ENCODE results near the gene CPN2. TPM values are rescaled to one million over a fixed set of nuclear protein-coding genes. Genes with fewer than 3 reads are reported as not detected.

Gene CPN2
- total and polyA plus RNA-seq, 2 of the 13 experiments (the other 11 are each of a cell fraction or from before 2014, with no cell fraction given): 26.7 to 27.7 TPM

GRCh38 chr3:194304186-194304917 lies 46.8 kb downstream of the CPN2 start:
- POLR2A ChIA-PET: interaction anchor here (0.7 kb wide), 1 partner anchor 18 kb away, joined by 3 read pairs; no protein-coding TSS in a partner anchor
- H3K36me3 ChIP-seq (replicated peaks in 1 of 2; ENCODE audit: control insufficient read depth in 1 of 2, insufficient read depth in 2 of 2, low read length in 2 of 2): no peaks in the 10 kb centered on the region
- H3K9ac ChIP-seq (ENCODE audit: insufficient read depth, low read depth, low read length): no peak overlapping the region
- H3K27ac ChIP-seq (ENCODE audit: extremely low read length, insufficient read depth, low read length): no peak overlapping the region
- BruUV-seq (replicated peaks): no TSS peak
- H3K9me3 ChIP-seq (ENCODE audit: low read length): no peaks in the 10 kb centered on the region
- DNase-seq (ENCODE audit: low spot score) (no peak), ATAC-seq (no peak), FAIRE-seq (no peak)
- no peaks in the 10 kb centered on the region for H4K20me1 ChIP-seq (ENCODE audit: insufficient read depth, low read length)
- CTCF ChIA-PET (ENCODE audit: low intra/inter-chr PET ratio, low total read pairs): no interaction called here
- intact Hi-C loops (cut with micrococcal nuclease; ENCODE audit: unreplicated experiment): no loop called here
- H3K4me2 ChIP-seq (ENCODE audit: low read depth, low read length): no peak overlapping the region
- H3K27me3 ChIP-seq (ENCODE audit: control insufficient read depth in 1 of 2, insufficient read depth in 2 of 2, low read length in 2 of 2): peaks cover 8 to 50% of the 10 kb centered on the region in 2 experiments; a peak in 3 of 5 replicates
- WGBS (ENCODE audit: low lambda C conversion rate): 79% methylated on average over 16 of the region's 17 CpGs
- TF ChIP-seq ARID5B (CRISPR knock-in tag; IDR thresholded peaks at IDR 0.05) (no peak), ZBTB21 (CRISPR knock-in tag; IDR thresholded peaks at IDR 0.05) (no peak), ZNF629 (CRISPR knock-in tag; conservative IDR thresholded peaks at IDR 0.05) (no peak), CHCHD3 (CRISPR knock-in tag; IDR thresholded peaks at IDR 0.05) (no peak), ERF (CRISPR knock-in tag; IDR thresholded peaks at IDR 0.05) (no peak), CC2D1A (CRISPR knock-in tag; IDR thresholded peaks at IDR 0.05) (no peak), ZNF383 (CRISPR knock-in tag; IDR thresholded peaks at IDR 0.05; ENCODE audit: borderline replicate concordance) (no peak), ZNF589 (CRISPR knock-in tag; conservative IDR thresholded peaks at IDR 0.05) (no peak), ZNF282 (IDR thresholded peaks at IDR 0.05; ENCODE audit: partially characterized antibody) (no peak), ZNF251 (CRISPR knock-in tag; IDR thresholded peaks at IDR 0.05) (no peak)
- H3K4me1 ChIP-seq (ENCODE audit: insufficient read depth, low read length): peaks cover 18% of the 10 kb centered on the region
- no peaks in the 10 kb centered on the region for H3K79me2 ChIP-seq (ENCODE audit: insufficient read depth, low read length)
- H3K4me3 ChIP-seq (replicated peaks in 1 of 3; ENCODE audit: insufficient read depth in 1 of 3, low read depth in 2 of 3, low read length in 3 of 3): no peak overlapping the region
- in situ Hi-C loops (cut with HindIII; ENCODE audit: extremely low pct_ligation_motif_present, low pct_unique_long_range_greater_than_20kb): loop anchor here (25.0 kb wide), 1 partner anchor 642 kb away; no protein-coding TSS in a partner anchor
- no peak overlapping the region for H2AFZ ChIP-seq (ENCODE audit: low read length)
